ENCODE results near the gene EXOC3L4. TPM values are rescaled to one million over a fixed set of nuclear protein-coding genes. Genes with fewer than 3 reads are reported as not detected.

Gene EXOC3L4
- total and polyA plus RNA-seq, 2 of the 8 experiments (the other 6 are each of a cell fraction or from before 2014, with no cell fraction given), result 0.45 to 0.57 TPM

GRCh38 chr14:103122947-103123633 lies 28.6 kb downstream of the EXOC3L4 start, which contains the start of gene TNFAIP2 (continued):
- TF ChIP-seq MAX (IDR thresholded peaks at IDR 0.05), result peak; percentile 87
- no peak for TF ChIP-seq KDM5A (IDR thresholded peaks at IDR 0.05; ENCODE audit: low read length)
- TF ChIP-seq TEAD4 (IDR thresholded peaks at IDR 0.05; ENCODE audit: low read depth, low read length), result peak; percentile 40; the same call in 1 of the 2 replicates
- TF ChIP-seq EZH2 (IDR thresholded peaks at IDR 0.05; ENCODE audit: low read depth, low read length, severe bottlenecking), result peak; percentile 27
- 0 out of 4 replicates have a peak, but pooled peaks of 1 of the 2 experiments have one; percentile 37 for TF ChIP-seq HDAC2 (IDR thresholded peaks at IDR 0.05; ENCODE audit: borderline replicate concordance in 1 of 2, low read depth in 2 of 2, low read length in 2 of 2)
- TF ChIP-seq BACH1 (IDR thresholded peaks at IDR 0.05; ENCODE audit: low read length), result 0 out of 2 replicates have a peak, but pooled peaks have one; percentile 0
- no peak for TF ChIP-seq BCL11A (IDR thresholded peaks at IDR 0.05; ENCODE audit: low read depth in 2 of 2, low read length in 2 of 2)
- TF ChIP-seq SIN3A (conservative IDR thresholded peaks at IDR 0.05 in 1 of 2, IDR thresholded peaks at IDR 0.05 in 1 of 2; ENCODE audit: low read depth in 1 of 2, low read length in 2 of 2), result no peak
- TF ChIP-seq JUN (IDR thresholded peaks at IDR 0.05; ENCODE audit: low read depth, low read length), result no peak

Data from H1 (cell line).